Limb (tissue), 2 donors: Measurements from ENCODE around the gene KCNN1.
"Not testable (repeated sequence)": the region's sequence is repeated elsewhere in the genome, so short reads cannot be mapped to it uniquely, and the experiment has no call there.

Source experiments
- DNase-seq, 2 donors: peaks; one replicate each; pipeline ENCODE4 v3.0.0-alpha.2; 2016; ENCODE audit errors: extremely low spot score in 2 of 2

Gene KCNN1

DNA sequence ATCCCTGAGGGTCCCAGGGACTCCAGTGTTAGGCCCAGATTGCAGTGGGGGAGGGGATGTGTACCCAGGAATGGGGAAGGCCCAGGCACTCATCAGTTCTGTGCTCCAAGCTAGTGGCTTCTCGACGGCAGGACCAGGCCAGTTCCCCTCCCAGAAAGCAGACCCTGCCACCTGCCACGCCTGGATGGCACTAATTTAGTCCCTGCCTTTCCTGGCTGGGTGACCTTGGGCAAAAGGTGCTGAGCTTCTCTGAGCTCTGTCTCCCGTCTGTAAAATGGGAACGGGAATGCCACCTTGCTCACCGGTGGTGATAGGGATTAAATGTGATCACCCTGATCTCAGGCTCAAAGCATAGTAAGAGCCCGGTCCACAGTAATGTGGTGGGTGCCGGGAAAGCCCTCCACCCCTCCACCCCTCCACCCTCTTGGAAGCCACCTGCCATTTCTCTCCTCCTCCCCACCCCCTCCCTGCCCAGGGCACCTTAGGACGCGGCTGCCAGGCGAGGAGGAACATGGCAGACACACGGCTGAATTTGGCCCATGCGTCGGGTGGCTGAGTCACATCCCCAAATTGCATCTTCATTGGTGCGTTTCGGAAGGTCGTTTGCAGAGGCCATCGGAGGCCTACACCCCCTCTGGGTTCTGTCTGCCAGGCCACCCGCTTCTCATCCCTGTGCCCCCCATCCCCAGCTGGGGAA is 2.3 kb downstream of the KCNN1 start:
- DNase-seq = no peak

DNA sequence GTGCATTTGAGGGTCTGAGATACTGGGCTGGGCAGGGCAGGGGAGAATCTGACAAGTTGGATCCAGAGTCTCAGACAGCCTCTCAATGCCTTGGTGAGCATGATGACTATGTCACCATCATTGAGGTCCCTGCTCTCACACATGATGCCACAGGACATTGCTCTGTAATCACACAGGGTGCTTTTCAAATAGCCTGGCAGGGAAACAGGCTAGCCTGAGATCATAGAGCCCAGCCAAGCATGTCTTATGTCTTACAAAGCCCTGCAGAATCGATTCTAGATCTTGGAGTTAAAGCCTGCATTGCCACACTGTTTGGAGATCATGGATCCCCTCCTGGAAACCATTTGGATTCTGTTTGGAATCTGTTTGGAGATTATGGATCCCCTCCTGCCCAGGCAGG is 5.3 kb downstream of the KCNN1 start:
- no peak for DNase-seq

DNA sequence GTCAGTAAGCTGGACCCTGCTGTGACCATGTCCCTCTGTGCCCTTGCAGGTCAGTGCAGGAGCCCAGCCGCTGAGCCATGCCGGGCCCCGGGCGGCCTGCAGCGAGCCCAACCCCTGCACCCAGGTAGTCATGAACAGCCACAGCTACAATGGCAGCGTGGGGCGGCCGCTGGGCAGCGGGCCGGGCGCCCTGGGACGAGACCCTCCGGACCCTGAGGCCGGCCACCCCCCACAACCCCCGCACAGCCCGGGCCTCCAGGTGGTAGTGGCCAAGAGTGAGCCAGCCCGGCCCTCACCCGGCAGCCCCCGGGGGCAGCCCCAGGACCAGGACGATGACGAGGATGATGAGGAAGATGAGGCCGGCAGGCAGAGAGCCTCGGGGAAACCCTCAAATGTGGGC is 6.9 kb downstream of the KCNN1 start:
- DNase-seq = no peak

DNA sequence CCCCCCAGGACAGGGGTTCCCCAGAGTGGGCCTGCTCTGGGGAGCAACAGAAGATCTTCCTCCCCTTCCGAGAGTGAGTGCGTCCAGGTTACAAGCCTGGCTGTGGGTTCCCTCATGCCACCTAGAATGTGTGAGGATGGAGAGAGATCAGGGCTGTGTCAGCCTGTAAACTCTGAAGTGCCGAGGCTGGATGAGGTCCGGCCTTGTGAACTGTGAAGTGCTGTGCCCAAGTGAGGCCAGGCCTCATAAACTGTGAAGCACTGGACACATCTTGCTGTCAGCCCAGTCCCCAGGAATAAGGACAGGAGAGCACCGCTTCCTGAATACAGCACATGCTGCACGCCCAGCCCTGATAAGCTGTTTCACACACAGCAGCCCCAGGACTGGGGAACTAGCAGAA is 7.6 kb downstream of the KCNN1 start:
- DNase-seq = no peak

DNA sequence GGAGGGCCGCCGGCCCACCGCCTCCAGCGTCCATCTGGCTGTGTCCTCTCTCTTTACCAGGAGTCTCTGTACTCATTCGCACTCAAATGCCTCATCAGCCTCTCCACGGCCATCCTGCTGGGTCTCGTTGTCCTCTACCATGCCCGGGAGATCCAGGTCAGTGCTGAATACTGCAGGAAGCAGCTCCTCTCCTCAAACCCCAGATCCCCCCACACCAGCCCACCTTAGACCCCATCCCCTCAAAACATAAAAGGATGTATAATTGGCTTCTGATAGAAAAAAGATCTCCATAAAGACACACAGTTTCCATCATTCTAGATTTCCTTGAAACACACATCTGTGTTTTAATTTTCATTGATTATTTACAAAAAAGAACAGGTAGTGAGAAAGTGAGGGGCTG is 8.1 kb downstream of the KCNN1 start:
- no peak for DNase-seq

DNA sequence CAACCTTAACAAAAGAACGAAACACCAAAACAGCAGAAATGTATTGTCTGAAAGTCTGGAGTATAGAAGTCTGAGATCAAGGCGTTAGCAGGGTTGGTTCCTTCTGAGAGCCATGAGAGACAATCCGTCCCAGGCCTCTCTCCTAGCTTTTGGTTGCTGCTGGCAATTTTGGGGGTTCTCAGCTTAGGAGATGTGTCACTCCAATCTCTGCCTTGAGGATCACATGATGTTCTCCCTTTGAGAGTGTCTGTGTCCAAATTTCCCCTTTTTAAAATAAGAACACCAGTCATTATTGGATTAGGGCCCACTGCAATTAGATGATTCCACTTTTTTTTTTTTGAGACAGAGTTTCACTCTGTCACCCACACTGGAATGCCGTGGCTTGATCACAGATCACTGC is 10.1 kb downstream of the KCNN1 start:
- DNase-seq = no peak

DNA sequence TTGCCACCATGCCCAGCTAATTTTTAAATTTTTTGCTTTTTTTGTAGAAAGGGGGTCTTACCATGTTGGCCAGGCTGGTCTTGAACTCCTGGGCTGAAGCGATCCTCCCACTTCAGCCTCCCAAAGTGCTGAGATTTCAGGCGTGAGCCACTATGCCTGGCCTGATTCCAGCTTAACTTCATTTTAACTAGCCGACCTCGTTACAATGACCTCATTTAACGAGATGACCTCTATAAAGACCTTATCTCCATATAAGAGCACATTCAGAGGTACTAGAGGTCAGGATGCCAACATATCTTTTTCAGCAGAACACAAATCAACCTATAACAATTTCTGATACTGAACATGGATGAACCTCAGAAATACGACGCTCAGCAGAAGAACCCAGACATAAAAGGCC is 10.6 kb downstream of the KCNN1 start:
- no peak for DNase-seq

DNA sequence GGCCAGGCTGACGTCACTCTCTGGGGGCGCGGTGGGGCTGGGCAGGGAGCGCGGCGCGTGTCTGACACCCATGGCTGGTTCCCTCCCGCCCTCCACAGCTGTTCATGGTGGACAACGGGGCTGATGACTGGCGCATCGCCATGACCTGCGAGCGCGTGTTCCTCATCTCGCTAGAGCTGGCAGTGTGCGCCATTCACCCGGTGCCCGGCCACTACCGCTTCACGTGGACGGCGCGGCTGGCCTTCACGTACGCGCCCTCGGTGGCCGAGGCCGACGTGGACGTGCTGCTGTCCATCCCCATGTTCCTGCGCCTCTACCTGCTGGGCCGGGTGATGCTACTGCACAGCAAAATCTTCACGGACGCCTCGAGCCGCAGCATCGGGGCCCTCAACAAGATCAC is 14.7 kb downstream of the KCNN1 start:
- no peak for DNase-seq

DNA sequence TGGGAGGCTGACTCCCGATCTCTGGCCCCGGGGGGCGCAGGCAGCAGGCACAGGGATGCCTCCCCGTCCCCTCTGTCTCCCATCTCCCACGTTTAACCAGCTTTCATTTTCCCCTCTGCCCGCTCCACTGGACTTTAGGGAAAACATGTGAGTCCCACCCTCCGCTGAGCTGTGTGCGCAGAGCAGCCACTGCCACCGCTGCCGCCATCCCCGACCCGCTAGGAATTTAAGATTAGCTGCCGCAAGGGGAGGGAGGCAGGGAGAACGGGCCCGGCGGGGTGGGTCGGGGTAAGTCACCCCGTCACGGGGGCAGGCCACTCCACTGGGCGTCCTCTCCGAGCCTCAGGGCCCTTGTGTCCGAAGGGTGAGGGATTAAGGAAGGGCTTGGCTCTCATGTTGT is 15.5 kb downstream of the KCNN1 start:
- DNase-seq = no peak

DNA sequence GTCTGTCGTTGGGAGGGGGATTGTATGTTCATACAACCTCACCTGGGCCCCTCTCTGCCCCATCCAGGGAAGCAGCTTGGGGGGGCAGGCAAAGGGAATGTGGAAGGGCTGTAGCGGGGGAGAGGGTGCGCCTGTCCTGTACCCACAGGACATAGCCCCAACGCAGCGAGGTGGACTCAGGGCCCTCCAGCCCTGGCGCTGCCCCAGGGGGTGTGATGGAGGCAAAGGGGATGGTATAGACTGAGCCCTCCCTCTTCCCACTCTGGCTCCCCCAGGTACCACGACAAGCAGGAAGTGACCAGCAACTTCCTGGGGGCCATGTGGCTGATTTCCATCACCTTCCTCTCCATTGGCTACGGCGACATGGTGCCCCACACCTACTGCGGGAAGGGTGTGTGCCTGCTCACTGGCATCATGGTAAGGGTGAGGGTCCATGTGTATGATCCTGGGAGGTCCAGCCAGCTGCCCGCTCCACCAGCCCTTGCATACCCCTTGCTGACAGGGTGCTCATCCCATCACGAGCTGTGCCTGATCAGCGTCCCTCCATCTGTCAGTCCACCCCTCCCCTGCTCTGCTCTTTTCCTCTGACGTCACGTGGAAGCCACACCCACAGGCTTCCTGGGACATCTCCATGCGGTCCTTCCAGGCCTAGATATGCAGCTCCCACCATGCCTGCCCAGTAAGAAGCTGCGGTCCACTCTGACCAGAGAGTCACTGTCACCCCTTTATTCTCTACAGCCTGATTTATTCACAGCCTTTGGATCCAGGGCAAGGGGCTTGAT is 18.3 kb downstream of the KCNN1 start:
- no peak for DNase-seq

DNA sequence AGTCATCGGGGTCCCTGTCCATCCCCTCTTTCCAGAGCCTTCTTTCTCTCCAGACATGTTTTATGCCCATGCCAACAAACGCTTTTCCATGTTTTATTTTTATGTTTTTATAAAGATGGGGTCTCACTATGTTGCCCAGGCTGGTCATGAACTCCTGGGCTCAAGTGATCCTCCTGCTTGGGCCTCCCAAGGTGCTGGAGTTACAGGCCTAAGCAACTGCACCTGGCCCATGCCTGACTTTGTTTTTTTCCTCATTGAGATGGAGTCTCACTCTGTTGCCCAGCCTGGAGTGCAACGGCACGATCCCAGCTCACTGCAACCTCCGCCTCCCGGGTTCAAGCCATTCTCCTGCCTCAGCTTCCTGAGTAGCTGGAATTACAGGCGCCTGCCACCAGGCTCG is 19.7 kb downstream of the KCNN1 start:
- DNase-seq = not testable (repeated sequence)

DNA sequence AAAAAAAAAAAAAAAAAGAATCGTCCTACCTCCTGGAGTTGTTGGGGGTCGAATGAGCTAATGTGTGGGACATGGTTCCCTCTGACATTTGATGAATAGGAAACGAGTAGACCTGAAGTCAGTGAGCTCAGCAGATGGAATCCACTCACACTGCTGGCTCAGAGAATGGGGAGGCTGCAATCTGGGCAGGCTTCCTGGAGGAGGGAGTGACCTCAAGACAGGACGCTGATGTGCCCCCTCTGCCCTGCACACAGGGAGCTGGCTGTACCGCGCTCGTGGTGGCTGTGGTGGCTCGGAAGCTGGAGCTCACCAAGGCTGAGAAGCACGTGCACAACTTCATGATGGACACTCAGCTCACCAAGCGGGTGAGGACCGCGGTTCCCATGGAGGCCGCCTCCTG is 21.3 kb downstream of the KCNN1 start:
- no peak for DNase-seq

DNA sequence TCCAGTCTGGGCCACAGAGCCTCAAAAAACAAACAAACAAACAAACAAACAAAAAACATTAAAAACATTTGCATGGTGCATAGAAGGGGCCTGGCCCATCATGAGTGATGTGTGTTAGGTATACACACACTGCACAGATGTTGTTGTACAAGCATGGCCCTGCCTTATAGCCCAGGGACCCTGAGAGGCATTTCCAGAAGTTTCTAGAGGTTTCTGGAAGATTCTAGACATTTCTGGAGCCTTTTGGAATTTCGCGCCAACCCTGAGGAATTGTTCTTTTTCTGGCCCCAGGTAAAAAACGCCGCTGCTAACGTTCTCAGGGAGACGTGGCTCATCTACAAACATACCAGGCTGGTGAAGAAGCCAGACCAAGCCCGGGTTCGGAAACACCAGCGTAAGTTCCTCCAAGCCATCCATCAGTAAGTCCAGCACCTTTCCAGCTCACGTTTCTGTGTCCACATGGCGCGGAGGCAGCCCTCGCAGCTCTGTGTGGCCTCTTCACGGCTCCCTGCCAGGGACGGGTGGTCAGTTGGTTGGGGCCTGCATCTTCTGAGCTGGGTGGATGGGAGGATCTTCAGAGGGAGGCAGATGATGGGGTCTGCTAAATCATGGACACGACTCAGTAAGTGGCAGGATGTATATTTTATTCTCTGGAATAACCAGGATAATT is 22.7 kb downstream of the KCNN1 start:
- DNase-seq = no peak

DNA sequence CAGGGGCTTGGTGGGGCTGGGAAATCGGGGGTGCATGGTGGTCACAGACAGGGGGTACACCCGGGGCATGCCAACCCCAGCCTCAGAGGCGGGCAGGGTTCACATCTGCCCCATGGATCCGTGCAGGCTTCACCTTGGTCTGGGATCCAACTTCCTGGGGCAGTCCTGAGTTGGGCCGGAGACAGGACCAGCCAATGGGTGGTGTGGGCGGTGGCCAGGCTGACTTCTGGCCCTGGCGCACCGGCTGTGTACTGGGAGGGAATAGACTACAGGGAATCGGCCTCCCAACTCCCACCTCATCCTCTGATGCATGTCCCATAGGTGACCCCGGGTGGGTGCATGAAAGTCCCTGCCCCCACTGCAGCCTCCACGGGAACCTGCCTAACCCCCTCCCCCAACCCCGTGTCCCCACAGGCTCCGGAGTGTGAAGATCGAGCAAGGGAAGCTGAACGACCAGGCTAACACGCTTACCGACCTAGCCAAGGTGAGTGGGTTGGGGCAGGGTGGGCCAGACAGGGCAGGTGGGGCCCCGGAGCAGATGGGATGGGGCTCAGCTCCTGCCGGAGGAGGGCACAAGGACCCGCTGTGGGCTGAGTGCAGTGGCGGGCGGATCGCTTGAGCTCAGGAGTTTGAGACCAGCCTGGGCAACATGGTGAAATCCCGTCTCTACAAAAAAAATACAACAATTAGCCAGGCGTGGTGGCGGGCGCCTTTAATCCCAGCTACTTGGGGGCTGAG is 26.3 kb downstream of the KCNN1 start:
- no peak for DNase-seq

DNA sequence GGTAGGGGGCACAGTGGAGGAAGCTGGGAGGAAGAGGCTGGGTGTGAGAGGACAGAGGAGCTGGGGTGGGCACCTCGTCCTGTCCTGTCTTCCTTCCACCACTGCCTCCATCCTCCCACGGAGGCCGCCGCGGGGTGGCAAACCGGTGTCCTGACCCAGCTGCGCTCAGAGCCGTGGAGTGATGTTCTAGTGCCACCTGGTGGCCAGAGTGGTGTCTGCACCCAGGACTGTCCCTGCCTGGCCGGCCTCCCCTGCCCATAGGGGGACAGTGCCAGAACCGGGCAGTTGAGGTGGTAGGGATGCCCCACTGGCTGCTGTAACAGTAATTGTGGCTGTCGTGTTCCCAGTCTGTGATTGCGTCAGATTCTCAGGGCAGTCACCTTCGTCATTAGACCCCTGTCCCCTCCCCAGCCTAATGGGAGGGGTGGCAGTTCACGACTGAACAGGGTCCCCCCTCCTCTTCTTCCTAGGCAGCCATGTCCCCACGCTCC is 30.0 kb downstream of the KCNN1 start:
- peak; percentile 74 to 91 for DNase-seq

DNA sequence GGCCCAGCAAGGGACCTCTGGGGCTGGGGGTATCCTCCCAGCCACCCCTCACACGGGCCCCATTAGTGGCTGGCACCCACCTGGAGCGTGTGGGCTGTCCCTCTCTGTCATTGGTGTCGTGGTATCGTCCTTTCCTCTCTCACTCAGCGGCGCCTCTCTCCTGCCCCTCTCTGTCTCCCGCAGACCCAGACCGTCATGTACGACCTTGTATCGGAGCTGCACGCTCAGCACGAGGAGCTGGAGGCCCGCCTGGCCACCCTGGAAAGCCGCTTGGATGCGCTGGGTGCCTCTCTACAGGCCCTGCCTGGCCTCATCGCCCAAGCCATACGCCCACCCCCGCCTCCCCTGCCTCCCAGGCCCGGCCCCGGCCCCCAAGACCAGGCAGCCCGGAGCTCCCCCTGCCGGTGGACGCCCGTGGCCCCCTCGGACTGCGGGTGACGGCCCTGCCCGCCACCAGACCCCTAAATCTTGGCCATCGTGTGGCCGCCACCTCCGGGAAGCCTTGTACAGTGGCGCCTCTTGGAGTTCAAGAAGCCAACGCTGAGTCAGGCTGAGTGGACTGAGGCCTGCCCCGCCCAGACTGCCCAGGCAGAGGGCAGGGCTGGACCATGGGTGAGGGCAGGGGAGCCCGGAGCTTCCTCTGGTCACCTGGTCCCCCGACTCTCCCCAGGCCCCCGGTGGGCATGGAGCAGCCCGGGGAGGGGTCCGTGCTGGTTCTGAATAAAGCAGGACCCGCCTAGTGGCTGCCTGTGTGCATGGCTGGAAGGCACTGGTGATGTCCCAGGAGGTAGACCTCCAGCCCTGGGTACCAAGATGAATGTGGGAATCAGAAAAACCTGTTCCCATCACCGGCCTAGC is 31.3 kb downstream of the KCNN1 start:
- no peak for DNase-seq

DNA sequence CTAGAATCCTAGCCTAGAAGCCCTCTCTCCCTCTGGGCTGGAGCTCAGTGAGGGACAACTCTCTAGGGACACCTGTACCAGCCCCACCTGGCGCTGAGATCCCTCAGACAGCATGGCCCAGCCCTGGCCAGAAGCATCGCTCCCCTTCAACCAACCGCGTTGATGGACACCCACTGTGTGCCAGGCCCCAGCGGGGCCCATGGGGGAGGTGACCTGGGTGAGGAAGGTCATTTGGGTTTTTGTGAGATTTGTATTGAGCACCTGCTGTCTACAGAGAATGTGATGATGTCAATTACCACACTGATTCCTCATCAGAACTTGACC is 31.9 kb downstream of the KCNN1 start:
- DNase-seq = no peak

DNA sequence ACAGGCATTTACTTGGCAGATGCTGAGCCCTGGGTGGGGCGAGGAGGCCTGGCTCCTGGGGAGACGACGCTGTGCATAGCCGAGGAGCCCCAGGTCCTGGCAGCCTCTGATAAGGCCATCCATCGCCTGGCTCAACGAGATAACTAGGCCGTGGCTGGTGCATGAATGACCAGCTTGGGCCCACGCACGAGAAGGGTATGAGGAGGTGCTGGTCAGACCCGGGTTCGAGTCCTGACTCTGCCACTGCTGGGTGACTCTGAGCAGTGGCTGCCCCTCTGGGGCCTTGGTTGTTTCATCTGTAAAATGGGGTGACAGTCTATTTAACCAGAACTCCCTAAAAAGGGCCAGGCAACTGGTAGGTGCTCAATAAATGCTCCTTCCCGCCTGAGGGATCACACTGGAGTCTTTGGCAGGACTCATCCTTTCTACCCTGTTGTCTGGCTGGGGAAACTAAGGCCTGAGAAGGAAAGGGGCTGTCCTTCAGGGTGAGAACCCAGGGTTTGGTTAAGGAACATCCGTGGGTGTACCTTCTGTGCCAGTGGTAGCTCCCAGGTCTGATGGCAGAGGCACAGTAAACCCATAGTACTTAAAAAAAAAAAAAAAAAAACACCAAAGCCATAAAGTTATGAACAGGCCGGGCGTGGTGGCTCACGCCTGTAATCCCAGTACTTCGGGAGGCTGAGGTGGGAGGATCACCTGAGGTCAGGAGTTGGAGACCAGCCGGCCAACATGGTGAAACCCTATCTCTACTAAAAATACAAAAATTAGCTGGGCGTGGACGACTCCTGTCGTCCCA is 33.0 kb downstream of the KCNN1 start:
- DNase-seq = no peak

DNA sequence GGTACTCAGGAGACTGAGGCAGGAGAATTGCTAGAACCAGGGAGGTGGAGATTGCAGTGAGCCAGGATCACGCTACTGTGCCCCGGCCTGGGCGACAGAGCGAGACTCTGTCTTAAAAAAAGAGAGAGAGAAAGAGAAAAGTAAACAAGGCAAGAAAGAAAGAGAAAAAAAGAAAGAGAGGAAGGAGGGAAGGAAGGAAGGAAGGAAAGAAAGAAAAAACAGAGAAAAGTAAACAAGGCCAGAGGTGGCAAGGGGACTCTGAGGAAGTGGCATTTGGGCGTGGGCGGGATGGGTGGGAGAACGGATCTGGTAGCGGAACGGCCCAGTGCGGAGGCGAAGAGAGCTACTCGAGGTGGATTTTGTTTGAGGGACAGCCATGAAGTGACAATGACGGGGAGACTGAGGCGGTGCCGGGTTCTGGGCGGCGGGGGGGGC is 33.6 kb downstream of the KCNN1 start:
- no peak for DNase-seq
